Measurements from ENCODE around the gene SLC22A17. TPM values are rescaled to one million over a fixed set of nuclear protein-coding genes. Genes with fewer than 3 reads are reported as not detected.

Gene SLC22A17
- total RNA-seq, 1 donor from 2014 or later: 2.0 TPM

DNA sequence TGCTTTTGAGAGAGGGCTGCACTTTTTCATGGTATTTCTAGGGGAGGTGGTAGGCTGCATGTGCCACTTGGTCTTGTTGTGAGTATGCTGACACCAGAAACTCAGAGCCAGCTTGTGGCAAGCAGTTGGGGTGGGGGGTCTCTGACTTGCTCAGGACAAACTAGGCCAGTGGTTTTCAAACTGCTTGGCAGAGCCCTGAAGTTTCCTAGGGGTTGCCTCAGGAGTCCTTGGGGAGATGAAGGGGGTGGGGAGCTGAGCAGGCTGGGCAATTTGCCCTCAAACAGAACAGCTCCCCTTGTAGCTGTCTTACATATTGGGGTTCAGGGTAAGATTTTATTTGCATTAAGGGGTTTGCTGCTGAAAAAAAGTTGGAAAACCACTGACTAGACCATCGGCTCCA lies 42.1 kb downstream of the SLC22A17 start:
- intact Hi-C loops (cut with micrococcal nuclease): no loop called here

DNA sequence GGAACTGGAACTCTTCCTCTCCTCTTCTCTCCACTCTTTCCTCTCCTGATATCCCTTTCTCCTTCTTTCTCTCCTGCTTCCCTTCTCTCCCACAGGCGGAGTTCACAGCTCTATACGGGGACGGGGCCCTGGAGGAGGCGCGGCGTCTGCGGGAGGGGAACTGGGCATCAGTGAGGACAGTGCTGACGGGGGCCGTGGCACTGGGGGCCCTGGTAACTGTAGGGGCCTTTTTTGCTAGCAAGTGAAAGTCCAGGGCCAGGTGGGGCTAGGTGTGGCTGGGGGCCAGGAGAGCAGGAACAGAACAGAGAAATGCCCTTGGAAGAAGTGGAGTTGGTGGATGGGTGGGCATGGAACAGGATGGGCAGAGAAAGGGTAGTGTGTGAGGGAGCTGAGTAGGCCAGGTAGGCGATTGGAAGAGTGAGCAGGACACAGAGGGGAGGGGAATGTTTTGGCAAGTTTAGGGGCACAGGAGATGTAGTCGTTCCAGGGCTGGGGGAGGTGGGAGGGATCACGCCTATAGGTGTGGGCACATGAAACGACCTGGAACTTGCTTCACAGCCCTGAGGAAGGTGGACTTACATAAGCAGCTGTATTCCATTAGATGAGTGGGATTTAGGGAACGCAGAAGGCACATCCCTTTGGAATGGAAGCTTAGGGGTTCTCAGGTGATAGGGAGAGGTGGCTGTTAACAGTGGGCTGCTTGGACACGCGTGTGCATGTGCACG lies 43.8 kb downstream of the SLC22A17 start:
- intact Hi-C loops (cut with micrococcal nuclease): loop anchor here (10.0 kb wide), 1 partner anchor 304 kb away; no protein-coding TSS in a partner anchor

DNA sequence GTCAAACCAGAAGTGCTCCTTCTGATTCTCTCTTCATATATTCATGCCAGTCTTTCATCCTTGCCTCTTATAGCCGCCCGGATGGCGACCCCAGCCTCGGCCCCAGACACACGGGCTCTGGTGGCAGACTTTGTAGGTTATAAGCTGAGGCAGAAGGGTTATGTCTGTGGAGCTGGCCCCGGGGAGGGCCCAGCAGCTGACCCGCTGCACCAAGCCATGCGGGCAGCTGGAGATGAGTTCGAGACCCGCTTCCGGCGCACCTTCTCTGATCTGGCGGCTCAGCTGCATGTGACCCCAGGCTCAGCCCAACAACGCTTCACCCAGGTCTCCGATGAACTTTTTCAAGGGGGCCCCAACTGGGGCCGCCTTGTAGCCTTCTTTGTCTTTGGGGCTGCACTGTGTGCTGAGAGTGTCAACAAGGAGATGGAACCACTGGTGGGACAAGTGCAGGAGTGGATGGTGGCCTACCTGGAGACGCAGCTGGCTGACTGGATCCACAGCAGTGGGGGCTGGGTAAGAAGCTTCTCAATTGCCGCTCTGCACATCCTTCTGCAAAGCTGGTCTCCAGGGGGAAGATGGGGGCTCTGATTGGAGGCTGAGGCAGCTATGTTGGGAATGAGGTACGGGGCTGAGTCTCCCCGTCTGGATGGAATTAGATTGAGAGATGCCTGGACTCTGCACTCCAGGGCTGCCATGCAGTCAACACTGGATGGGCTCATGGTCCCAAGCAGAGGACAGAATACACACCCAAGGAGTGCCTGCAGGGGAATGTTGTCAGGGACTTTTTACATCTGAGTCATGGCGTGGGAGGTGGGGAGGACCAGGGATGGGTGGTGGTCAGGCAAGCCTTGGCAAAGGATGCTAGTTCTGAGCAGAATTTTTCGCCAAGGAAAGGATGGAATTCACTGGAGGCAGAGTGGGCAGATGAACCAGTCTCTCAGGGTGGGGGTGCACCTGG lies 44.7 kb downstream of the SLC22A17 start:
- intact Hi-C loops (cut with micrococcal nuclease): loop anchor here (10.0 kb wide), 1 partner anchor 303 kb away; no protein-coding TSS in a partner anchor

DNA sequence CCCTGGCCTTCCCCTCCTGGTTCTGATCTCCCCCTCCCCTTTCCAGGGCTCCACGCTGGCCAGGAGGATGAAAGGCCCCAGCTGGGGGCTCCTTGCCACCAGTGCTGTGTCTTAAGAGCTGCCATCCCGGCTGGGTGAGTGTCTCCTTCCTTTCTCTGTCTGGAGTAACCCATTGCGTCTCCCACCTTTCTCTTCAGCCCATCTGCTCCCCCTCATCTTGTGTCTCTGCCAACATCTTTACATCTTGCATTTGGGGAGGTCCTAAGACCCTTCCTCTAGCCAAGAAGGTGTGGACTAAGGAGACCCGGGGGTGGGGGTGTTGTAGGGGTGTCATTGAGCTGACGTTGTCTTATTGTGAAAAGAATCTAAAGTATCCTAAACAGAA lies 45.5 kb downstream of the SLC22A17 start:
- intact Hi-C loops (cut with micrococcal nuclease): loop anchor here (10.0 kb wide), 1 partner anchor 302 kb away; no protein-coding TSS in a partner anchor

DNA sequence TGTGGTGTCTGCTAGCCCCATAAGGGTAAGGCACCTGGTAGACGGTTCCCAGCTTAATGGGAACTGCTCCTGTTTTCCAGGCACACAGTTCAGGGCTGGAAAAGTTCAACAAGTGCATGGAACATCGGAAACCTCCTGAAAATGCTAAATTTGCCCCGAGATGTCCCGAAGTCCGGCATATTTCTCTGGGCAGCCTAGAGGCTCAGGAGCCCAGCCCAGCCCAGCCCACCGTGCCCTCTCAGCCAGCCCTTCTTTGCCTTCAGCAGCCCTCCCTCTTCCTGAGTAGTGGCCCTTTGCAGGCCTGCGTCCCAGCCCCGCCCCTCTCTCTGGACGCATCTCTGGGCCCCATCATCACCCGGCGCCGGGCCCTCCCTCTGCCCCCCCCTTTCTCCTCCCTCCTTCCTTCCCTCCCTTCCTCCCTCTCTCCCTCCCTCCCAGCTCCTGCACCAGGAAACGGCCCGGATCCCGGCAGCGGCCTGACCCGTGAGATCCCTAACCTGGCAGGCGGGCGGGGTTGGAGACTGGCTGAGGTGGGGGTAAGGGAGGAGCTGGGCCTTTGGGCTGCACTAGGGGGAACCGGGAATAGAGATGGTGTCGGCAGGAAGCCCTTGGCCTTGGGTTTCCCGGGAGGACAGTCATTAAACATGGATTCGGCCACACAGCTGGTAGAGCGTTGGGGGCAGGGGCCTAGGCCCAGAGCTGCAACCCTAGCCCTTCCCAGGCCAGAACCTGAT lies 46.1 kb downstream of the SLC22A17 start, which contains the start of gene BCL2L2:
Gene BCL2L2, plus strand, starts transcription at position 422 of the 734 bp plus-strand sequence. CDS start 935 bp downstream, outside the sequence.
- intact Hi-C loops (cut with micrococcal nuclease): loop anchor here (10.0 kb wide), 1 partner anchor 302 kb away; no protein-coding TSS in a partner anchor

DNA sequence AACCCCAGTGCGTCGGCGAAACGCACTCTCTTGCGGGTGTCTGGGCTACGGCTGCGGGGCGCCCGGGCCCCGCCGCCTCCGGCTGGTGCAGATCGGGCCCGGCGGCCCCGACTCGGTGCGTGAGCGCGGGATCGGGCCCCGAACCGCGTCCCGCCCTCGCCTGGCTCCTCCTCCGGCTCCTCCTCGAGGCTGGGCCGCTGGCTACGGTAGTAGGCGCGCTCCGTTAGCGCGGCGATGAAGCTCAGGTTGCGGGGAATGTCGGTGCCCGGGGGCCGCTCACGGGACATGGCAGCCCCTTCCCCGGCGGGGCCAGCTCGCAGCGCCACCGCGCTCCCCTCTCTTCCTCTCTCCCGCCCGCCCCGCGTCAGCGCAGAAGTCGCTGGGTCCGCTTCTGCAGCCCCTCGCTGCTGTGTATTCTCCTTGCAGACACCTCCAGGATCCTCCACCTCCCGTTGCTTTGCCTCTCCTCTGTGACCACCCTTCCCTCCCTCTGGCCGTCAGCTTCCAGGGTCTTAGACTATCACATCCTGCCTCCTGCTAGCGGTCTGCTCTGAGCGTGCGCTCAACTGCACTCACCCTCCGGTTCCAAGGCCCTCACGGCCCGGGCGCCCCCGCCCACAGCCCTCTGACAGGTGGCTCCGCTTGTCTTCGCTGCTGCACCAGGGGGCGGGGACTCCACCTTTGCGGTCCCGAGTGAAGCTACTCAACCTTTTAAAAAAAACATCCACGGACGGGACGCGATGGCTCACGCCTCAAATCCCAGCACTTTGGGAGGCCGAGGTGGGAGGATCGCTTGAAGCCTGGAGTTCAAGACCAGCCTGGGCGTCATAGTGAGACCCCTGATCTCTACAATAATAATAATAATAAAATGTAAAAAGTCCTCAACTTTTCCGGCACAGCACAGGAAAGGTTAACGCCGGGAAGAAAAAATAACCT lies 50.1 kb downstream of the SLC22A17 start, which contains the start of gene PPP1R3E:
Gene PPP1R3E, minus strand, starts transcription at position 570 of the 936 bp plus-strand sequence. Its CDS starts 283 bp downstream, at position 287.
- intact Hi-C loops (cut with micrococcal nuclease): loop anchor here (5.0 to 10.0 kb wide), 2 partner anchors 298 to 535 kb away; partner anchors contain the start of gene OXA1L

DNA sequence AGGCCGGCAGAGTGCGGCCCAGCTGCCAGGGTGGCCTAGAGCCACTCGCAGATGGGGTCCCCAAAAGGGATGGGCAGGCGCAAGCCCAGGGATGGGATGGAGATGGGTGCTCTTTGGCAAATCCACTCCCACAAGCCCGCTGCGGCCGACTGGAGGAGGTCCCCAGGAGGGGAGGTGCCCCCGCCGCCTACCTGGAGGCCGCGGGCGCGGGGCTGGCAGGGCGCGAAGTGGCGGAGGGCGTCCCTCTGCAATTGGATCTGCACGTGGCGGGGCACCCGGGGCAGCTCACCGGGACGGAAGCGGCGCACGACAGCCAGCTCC lies 50.8 kb downstream of the SLC22A17 start:
- intact Hi-C loops (cut with micrococcal nuclease): loop anchor here (1.0 to 10.0 kb wide), 7 partner anchors 16 to 535 kb away; partner anchors contain the start of genes ACIN1, C14orf119, HOMEZ and NGDN

DNA sequence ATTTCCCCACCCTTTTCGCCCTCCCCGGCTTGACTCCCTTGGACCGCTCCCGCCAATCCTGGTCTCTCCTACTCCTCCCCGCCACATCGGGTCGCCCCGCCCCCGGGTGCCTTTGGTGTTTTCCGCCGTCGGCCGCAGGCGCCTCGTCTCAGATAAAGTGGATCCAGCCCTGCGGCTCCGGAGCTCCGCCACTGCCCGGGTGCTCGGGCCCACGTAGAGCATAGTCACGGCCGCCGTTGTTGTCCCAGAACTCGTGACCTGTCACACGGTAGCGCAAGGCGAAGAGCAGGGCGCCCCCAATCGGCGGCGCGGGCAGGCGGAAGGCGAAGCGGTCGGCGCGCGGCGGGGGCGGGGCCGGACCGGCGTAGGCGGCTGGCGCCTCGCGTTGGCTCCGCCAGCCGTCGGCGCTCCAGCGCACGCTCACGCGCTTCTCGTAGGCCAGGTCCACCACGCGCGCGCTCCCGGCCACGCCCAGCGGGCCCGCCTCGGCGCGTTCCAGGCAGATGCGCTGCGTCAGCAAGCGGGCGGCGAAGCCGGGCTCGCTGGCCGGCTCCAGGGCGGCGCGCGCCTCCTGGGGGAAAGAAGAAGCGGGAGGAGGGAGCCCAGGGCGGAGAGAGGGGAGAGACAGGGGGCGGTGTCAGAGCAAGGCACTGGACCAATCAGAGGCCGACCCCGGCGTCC lies 51.3 kb downstream of the SLC22A17 start:
- intact Hi-C loops (cut with micrococcal nuclease): loop anchor here (1.0 to 10.0 kb wide), 7 partner anchors 15 to 534 kb away; partner anchors contain the start of genes ACIN1, C14orf119, HOMEZ and NGDN

DNA sequence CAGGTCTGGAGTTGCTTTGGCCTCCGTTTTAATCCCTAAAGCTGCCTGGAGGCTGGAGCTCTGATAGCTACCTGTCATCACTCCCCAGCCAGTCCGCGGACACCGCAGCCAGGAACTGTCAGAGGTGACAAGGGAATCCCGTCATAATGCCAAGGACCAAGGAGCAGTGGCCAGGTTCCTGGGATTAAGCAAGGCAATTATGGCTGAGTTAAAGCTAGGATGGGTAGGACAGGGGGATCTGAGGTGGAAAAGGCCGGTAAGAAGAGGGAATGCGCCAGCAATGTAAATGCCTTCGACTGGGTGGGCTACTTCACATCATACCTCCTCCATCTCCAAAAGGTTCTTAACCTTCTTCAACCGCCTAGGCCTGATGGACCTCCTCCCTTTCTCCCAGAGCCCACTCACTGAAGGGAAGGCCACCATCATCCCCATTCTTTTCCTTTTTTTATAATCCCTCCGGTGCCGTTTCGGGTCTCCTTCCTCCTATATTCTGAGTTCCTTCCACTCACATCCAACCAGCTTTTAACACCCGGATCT lies 51.9 kb downstream of the SLC22A17 start:
- intact Hi-C loops (cut with micrococcal nuclease): loop anchor here (1.0 to 10.0 kb wide), 7 partner anchors 14 to 533 kb away; partner anchors contain the start of genes ACIN1, C14orf119, HOMEZ and NGDN

DNA sequence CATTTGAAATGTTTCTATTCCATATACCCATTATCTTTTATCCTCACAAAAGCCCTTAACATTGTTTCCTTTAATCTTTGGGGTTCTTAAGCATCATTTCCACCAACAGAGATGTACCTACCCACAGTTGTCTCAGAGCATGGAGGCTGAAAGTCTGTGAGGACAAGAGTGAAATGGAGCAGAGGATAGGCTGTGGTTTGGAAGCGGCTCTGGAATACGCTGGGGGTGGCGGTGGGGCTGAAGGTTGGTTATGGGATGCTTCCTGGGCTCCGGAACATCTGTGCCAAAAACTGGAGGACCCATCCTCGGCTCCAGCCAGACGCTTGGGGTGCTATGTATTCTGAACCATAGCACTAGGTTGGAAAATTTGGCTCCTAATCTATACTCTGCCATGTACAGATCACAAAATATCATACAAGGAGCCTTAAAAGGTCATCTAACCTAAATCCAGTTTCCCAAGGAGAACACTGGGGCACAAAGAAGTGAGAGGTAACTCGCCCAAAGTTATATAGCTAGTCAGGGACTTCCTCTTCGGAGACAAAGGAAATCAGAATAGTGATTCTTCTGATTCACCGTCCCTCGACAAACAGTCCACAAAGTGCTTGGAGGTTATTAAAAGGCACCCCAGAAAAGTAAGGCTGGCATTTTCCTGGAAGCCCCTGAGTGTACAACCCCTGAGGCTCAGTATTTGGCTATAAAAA lies 52.6 kb downstream of the SLC22A17 start:
- intact Hi-C loops (cut with micrococcal nuclease): loop anchor here (2.0 to 10.0 kb wide), 4 partner anchors 35 to 533 kb away; partner anchors contain the start of gene OXA1L

DNA sequence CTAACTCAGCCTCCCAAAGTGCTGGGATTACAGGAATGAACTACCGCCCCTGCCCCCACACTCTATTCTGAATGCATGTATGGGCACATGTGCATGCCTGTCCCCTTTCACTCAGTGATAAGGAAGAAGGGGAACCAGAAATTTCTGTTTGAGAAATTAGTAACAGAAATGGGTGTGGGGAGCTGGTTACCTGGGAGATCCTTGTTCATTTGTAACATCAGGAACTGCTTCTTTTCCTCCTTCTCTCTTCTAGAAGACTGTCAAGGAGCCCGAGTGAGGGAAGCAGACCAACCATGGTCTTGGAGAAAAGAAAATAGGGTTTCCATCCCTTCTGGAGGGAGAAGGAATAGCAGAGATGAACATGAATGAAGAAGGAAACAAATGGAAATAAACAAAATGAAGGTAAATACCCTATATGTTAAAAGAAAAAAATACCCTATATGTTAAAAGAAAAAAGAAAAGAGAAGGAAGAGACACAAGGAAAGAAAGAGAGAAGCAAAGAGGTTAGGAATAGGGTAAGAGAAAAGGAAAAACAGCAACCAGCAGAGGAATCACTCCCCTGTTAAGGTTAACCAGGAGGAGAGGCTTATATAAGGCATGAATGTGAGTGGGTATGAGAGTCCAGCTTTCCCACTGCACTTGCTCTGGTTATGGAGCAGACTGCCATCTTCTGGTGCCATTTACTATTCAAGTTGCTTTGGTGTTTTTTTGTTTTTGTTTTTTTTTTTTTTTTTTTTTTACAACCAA lies 53.3 kb downstream of the SLC22A17 start:
- intact Hi-C loops (cut with micrococcal nuclease): loop anchor here (5.0 kb wide), 1 partner anchor 177 kb away; no protein-coding TSS in a partner anchor

DNA sequence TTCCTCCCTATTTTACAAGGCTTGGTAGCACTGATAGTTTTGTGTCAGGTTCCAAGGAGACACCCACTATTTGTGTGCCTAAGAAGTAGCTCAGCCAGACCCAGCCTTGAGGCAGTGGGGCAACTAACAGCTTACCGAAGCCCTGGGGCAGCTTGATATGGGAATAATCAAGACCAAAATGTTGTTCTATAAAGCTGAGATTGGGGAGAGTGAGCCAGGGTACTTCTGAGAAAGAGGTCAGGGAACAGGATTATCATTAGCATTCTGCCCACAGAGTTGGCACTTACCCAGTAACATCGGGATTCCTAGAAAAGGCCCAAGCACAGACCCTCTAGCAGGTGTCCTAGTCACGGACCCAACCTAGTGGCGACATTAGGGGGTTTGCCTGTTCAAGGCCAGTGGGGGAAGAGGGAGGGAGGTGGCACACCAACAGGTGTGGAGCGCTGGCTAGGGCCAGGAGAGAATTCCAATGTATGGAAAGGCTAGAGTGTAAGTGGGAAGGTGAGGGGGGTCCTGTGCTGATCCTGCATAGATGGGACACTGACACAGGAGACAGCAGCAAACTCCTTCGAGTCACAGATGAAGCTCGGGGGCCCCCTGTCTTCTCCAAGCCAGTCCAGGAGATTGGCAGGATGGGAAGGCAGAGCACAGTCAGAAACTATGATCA lies 54.9 kb downstream of the SLC22A17 start:
- intact Hi-C loops (cut with micrococcal nuclease): loop anchor here (5.0 kb wide), 1 partner anchor 175 kb away; no protein-coding TSS in a partner anchor

DNA sequence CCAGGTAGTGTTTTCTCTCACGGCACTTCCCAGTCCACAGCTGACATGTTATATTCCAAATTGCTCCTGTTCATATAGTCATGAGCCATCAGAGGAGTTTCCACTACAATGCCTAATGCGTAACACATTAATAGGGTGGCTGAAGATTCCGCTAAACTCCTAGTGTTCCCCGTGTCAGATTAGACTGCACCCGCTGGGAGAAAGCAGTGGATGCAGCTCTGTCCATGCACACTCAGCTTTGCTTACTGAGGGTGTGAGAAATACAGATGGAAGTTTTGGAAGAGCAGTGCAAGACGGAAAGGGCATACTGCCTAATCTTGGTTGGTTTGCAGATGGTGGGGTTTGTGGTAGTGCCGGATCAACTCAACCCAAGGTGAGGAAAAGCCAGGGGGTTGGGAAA lies 55.6 kb downstream of the SLC22A17 start:
- intact Hi-C loops (cut with micrococcal nuclease): loop anchor here (5.0 kb wide), 1 partner anchor 175 kb away; no protein-coding TSS in a partner anchor

Data from T-helper 2 cell treated with Interferon-gamma antibody and Interleukin-4, amounts not matched to agents 100 ng/mL and 5 ng/mL, for 36 hours (primary cell).